ENCODE data around the gene RBM43.
"Not testable (repeated sequence)": the region's sequence is repeated elsewhere in the genome, so short reads cannot be mapped to it uniquely, and the experiment has no call there.

The RBM43 gene

GRCh38 chr2:151237422-151238025, 24.1 kb downstream of the RBM43 start:
- H3K4me1 ChIP-seq, result no peaks in the 10 kb centered on the region
- H3K27me3 ChIP-seq (ENCODE audit: control insufficient read depth, insufficient read depth, low read length), result no peaks in the 10 kb centered on the region
- no peak overlapping the region for H3K4me2 ChIP-seq (ENCODE audit: low read length)
- H3K79me2 ChIP-seq, result no peaks in the 10 kb centered on the region
- no peaks in the 10 kb centered on the region for H3K9me3 ChIP-seq (ENCODE audit: control insufficient read depth, low read length)
- peak overlapping the region; percentile 5 for H2AFZ ChIP-seq
- H3K4me3 ChIP-seq (ENCODE audit: low read depth, low read length), result no peak overlapping the region
- TF ChIP-seq, protein P1, sequence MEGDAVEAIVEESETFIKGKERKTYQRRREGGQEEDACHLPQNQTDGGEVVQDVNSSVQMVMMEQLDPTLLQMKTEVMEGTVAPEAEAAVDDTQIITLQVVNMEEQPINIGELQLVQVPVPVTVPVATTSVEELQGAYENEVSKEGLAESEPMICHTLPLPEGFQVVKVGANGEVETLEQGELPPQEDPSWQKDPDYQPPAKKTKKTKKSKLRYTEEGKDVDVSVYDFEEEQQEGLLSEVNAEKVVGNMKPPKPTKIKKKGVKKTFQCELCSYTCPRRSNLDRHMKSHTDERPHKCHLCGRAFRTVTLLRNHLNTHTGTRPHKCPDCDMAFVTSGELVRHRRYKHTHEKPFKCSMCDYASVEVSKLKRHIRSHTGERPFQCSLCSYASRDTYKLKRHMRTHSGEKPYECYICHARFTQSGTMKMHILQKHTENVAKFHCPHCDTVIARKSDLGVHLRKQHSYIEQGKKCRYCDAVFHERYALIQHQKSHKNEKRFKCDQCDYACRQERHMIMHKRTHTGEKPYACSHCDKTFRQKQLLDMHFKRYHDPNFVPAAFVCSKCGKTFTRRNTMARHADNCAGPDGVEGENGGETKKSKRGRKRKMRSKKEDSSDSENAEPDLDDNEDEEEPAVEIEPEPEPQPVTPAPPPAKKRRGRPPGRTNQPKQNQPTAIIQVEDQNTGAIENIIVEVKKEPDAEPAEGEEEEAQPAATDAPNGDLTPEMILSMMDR (IDR thresholded peaks at IDR 0.05), result no peak
- no peaks in the 10 kb centered on the region for H3K36me3 ChIP-seq (ENCODE audit: control insufficient read depth, insufficient read depth, low read length)
- H3K9ac ChIP-seq, result no peak overlapping the region
- no peak overlapping the region for H3K27ac ChIP-seq

DNA sequence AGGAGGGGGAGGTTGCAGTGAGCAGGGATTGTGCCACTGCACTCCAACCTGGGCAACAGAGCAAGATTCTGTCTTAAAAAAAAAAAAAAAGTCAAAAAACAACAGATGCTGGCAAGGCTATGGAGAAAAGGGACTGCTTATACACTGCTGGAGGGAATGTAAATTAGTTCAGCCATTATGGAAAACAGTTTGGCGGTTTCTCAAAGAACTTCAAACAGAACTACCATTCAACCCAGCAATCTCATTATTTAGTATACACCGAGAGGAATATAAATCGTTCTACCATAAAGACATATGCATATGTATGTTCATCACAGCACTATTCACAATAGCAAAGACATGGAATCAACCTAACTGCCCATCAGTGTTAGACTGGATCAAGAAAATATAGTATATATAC, 27.9 kb downstream of the RBM43 start:
- H3K9ac ChIP-seq; H3K27me3 ChIP-seq (ENCODE audit: control insufficient read depth, insufficient read depth, low read length); H3K79me2 ChIP-seq; H2AFZ ChIP-seq; H3K4me3 ChIP-seq (ENCODE audit: low read depth, low read length); H3K9me3 ChIP-seq (ENCODE audit: control insufficient read depth, low read length); H3K4me2 ChIP-seq (ENCODE audit: low read length); H3K27ac ChIP-seq; H3K36me3 ChIP-seq (ENCODE audit: control insufficient read depth, insufficient read depth, low read length); H3K4me1 ChIP-seq: not testable (repeated sequence)

GRCh38 chr2:151233288-151233687, 28.4 kb downstream of the RBM43 start:
- H3K79me2 ChIP-seq; H3K4me1 ChIP-seq; H3K9me3 ChIP-seq (ENCODE audit: control insufficient read depth, low read length); H3K36me3 ChIP-seq (ENCODE audit: control insufficient read depth, insufficient read depth, low read length); H3K27ac ChIP-seq; H3K9ac ChIP-seq; H2AFZ ChIP-seq; H3K4me3 ChIP-seq (ENCODE audit: low read depth, low read length); H3K27me3 ChIP-seq (ENCODE audit: control insufficient read depth, insufficient read depth, low read length); H3K4me2 ChIP-seq (ENCODE audit: low read length): not testable (repeated sequence)

GRCh38 chr2:151230627-151231140, 31.0 kb downstream of the RBM43 start:
- Histone ChIP-seq H3K4me3 (ENCODE audit: low read depth, low read length) (no peak overlapping the region), H3K9ac (no peak overlapping the region), H3K27ac (no peak overlapping the region), H2AFZ (no peak overlapping the region), H3K79me2 (no peaks in the 10 kb centered on the region), H3K36me3 (ENCODE audit: control insufficient read depth, insufficient read depth, low read length) (no peaks in the 10 kb centered on the region), H3K4me1 (no peaks in the 10 kb centered on the region), H3K27me3 (ENCODE audit: control insufficient read depth, insufficient read depth, low read length) (no peaks in the 10 kb centered on the region), H3K4me2 (ENCODE audit: low read length) (no peak overlapping the region), H3K9me3 (ENCODE audit: control insufficient read depth, low read length) (no peaks in the 10 kb centered on the region)
- TF ChIP-seq, protein P1 (IDR thresholded peaks at IDR 0.05), result no peak

DNA sequence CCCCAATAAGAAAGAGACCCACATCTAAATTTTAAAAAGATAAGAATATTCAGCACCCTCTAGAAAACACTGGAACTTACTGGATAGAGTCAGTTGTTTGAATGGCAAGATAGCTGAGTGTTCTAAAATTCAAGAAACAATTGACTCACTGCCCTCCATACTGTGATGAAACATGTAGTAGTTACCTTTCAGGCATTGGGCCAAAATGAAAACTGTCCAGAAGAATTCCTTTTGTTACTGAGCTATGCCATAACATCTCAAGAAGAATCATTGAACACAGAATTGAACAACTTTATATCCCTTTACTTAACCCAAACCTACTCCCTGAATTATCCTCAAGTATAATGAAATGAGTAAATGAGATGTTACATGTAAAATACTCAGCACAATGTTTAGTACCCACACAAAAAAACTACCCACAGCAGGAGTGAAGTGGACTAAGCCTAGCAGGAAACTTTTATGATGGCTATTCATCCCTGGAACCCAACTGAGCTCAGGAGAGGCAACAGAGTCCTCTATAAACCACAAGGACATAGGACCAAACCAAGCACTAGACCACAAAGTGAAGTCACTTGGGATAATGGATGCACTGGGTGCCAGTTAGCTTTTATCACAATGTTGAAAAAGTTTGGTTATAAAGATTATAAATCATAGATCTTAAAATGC, 32.7 kb downstream of the RBM43 start:
- H2AFZ ChIP-seq, result no peak overlapping the region
- no peak overlapping the region for H3K4me2 ChIP-seq (ENCODE audit: low read length)
- H3K27ac ChIP-seq, result no peak overlapping the region
- no peaks in the 10 kb centered on the region for H3K36me3 ChIP-seq (ENCODE audit: control insufficient read depth, insufficient read depth, low read length)
- H3K9me3 ChIP-seq (ENCODE audit: control insufficient read depth, low read length), result no peaks in the 10 kb centered on the region
- no peaks in the 10 kb centered on the region for H3K4me1 ChIP-seq
- TF ChIP-seq, protein P1 (IDR thresholded peaks at IDR 0.05), result no peak
- H3K79me2 ChIP-seq, result no peaks in the 10 kb centered on the region
- H3K27me3 ChIP-seq (ENCODE audit: control insufficient read depth, insufficient read depth, low read length), result no peaks in the 10 kb centered on the region
- H3K4me3 ChIP-seq (ENCODE audit: low read depth, low read length), result no peak overlapping the region
- no peak overlapping the region for H3K9ac ChIP-seq

All from parathyroid adenoma (tissue), 2 donors.